SW480 (cell line): ENCODE results near the gene USP54.

Source experiments
- DNase-seq: peaks from one replicate; pipeline ENCODE4 v3.0.0-alpha.2; 2016; ENCODE audit warnings: low spot score

The USP54 gene

GRCh38 chr10:73467206-73467605 lies 123.9 kb downstream of the USP54 start:
- no peak for DNase-seq

- no peak for DNase-seq
Observed at GRCh38 chr10:73465978-73466726, 125.0 kb downstream of the USP54 start.

- DNase-seq: no peak
Observed at GRCh38 chr10:73460897-73461296, 130.2 kb downstream of the USP54 start.

GRCh38 chr10:73459683-73460314 lies 131.3 kb downstream of the USP54 start:
- no peak for DNase-seq

GRCh38 chr10:73456187-73456890 lies 134.8 kb downstream of the USP54 start:
- no peak for DNase-seq

GRCh38 chr10:73449113-73449512 lies 142.0 kb downstream of the USP54 start:
- no peak for DNase-seq

GRCh38 chr10:73448384-73448783 lies 142.8 kb downstream of the USP54 start:
- no peak for DNase-seq
